Urinary bladder (tissue), 4 donors: ENCODE results near the gene MYOD1. TPM values are rescaled to one million over a fixed set of nuclear protein-coding genes. Genes with fewer than 3 reads are reported as not detected.

Experiments
- DNase-seq: peaks from one replicate; pipeline ENCODE4 v3.0.0-alpha.2; 2015; ENCODE audit errors: extremely low spot score
- H3K27ac ChIP-seq: one replicate; pipeline ENCODE4 v1.5.1; 2013; ENCODE audit warnings: low read depth, mild to moderate bottlenecking, moderate library complexity
- H3K36me3 ChIP-seq: one replicate; pipeline ENCODE4 v1.6.1; 2013; ENCODE audit warnings: mild to moderate bottlenecking, moderate library complexity; ENCODE audit not compliant: insufficient read depth
- H3K4me1 ChIP-seq: one replicate; pipeline ENCODE4 v1.6.1; 2013; ENCODE audit warnings: mild to moderate bottlenecking, moderate library complexity; ENCODE audit not compliant: insufficient read depth
- H3K4me3 ChIP-seq: one replicate; pipeline ENCODE4 v1.5.1; 2013; ENCODE audit warnings: low read depth, low read length
- WGBS: extraction: QIAGEN DNeasy Blood & Tissue Kit; methylation state at CpG from one replicate; pipeline ENCODE4 v1.1.7; 2013; 5-methylcytosine and 5-hydroxymethylcytosine counted together
- polyA plus RNA-seq: library from polyadenylated mRNA; stranded (reverse); fragments of 200-250 nt; gene quantifications from one replicate; pipeline ENCODE4 v1.2.3, GENCODE V29; 2013
- total RNA-seq: library from RNA; depleted of rRNA; stranded (reverse); fragments of >200 nt; gene quantifications from one replicate; pipeline ENCODE4 v1.2.3, GENCODE V29; 2014
- donor health status: healthy with polysubstance abuse.
- donor health status: healthy.

Gene MYOD1
- total and polyA plus RNA-seq, 2 donors, result 1.1 TPM; not detected in 1

GRCh38 chr11:17770048-17770652 is 50.8 kb downstream of the MYOD1 start:
- Histone ChIP-seq H3K27ac (no peak overlapping the region), H3K4me1 (no peaks in the 10 kb centered on the region), H3K36me3 (no peaks in the 10 kb centered on the region), H3K4me3 (no peak overlapping the region)
- DNase-seq, result no peak
- 73% methylated on average over 9 of the region's 9 CpGs for WGBS

DNA sequence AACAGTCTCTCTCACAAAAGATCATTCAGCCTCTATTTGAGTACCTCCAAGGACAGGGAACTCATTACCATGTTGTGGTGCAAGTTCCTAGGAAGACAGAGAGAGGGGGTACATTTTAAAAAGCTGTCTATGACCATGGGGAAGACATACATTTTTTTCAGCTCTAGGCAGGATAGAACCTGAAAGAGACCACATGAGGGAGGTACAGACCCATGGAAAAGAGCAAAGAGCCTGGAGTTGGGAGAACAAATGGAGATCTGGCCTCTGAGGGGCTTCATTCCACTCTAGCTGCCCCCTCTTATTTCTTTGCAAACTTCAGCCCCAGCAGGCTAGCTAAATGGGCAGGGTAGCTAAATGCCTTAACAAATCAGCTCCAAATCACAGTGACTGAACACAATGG is 51.5 kb downstream of the MYOD1 start:
- no peaks in the 10 kb centered on the region for H3K4me1 ChIP-seq

GRCh38 chr11:17771415-17771814 is 52.0 kb downstream of the MYOD1 start:
- no peak overlapping the region for H3K27ac ChIP-seq
- no peaks in the 10 kb centered on the region for H3K4me1 ChIP-seq
- H3K4me3 ChIP-seq, result no peak overlapping the region
- no peaks in the 10 kb centered on the region for H3K36me3 ChIP-seq
- 91% methylated on average over 17 of the region's 17 CpGs for WGBS
- DNase-seq, result no peak

More for the DNA sequence above, 51.5 kb downstream of the MYOD1 start:
- no peaks in the 10 kb centered on the region for H3K36me3 ChIP-seq
- no peak for DNase-seq
- no peak overlapping the region for H3K4me3 ChIP-seq
- no peak overlapping the region for H3K27ac ChIP-seq

Other genes starting within 250 kb of the MYOD1 start
- gene ABCC8, start 242.7 kb upstream of the MYOD1 start, total RNA-seq, result 8.7 TPM
- gene ABCC8, start 242.7 kb upstream of the MYOD1 start, polyA plus RNA-seq, result 0.39 TPM
- 0.74 TPM for gene USH1C, start 175.2 kb upstream of the MYOD1 start, total RNA-seq
- 0.10 TPM for gene USH1C, start 175.2 kb upstream of the MYOD1 start, polyA plus RNA-seq
- 0.05 TPM for gene OTOG, start 172.3 kb upstream of the MYOD1 start, total RNA-seq
- not detected for gene OTOG, start 172.3 kb upstream of the MYOD1 start, polyA plus RNA-seq
- 0.74 TPM for gene KCNC1, start 15.2 kb downstream of the MYOD1 start, total RNA-seq
- gene KCNC1, start 15.2 kb downstream of the MYOD1 start, polyA plus RNA-seq, result 0.11 TPM